ENCODE measurements around the gene LARGE1.

Gene LARGE1

GRCh38 chr22:33812360-33812977, 107.8 kb downstream of the LARGE1 start:
- TF ChIP-seq Cebpa-rat (IDR thresholded peaks at IDR 0.05), result no peak
- Histone ChIP-seq H3K4me3 (no peak overlapping the region), H3K27me3 (no peaks in the 10 kb centered on the region), H3K36me3 (peaks cover 0 to 39% (median 10%) of the 10 kb centered on the region in 11 experiments; a peak in 9 of 22 replicates), H3K9me3 (replicated peaks in 1 of 11) (peaks cover 0 to 6% (median 0%) of the 10 kb centered on the region in 11 experiments; a peak in 1 of 22 replicates), H3K4me2 (peak overlapping the region in 8 of 11 experiments; percentile 3 to 74 (median 53); a peak in 12 of 22 replicates), H4K20me1 (peaks cover 0 to 84% (median 51%) of the 10 kb centered on the region in 11 experiments; a peak in 11 of 22 replicates), H3K27ac (no peak overlapping the region), H3K4me1 (peaks cover 7 to 23% (median 14%) of the 10 kb centered on the region in 10 experiments; a peak in 15 of 20 replicates), H3K9ac (no peak overlapping the region)

GRCh38 chr22:33811686-33812085, 108.6 kb downstream of the LARGE1 start:
- H3K27ac ChIP-seq, result no peak overlapping the region
- H3K4me1 ChIP-seq, result peaks cover 7 to 30% (median 18%) of the 10 kb centered on the region in 10 experiments; a peak in 15 of 20 replicates
- TF ChIP-seq Cebpa-rat (IDR thresholded peaks at IDR 0.05), result no peak
- H4K20me1 ChIP-seq, result peaks cover 0 to 86% (median 51%) of the 10 kb centered on the region in 11 experiments; a peak in 11 of 22 replicates
- H3K27me3 ChIP-seq, result no peaks in the 10 kb centered on the region
- H3K9ac ChIP-seq, result no peak overlapping the region
- peaks cover 0 to 6% (median 0%) of the 10 kb centered on the region in 11 experiments; a peak in 1 of 22 replicates for H3K9me3 ChIP-seq (replicated peaks in 1 of 11)
- peaks cover 0 to 39% (median 10%) of the 10 kb centered on the region in 11 experiments; a peak in 10 of 22 replicates for H3K36me3 ChIP-seq
- H3K4me3 ChIP-seq, result no peak overlapping the region
- peak overlapping the region in 8 of 11 experiments; percentile 3 to 74 (median 53); a peak in 13 of 22 replicates for H3K4me2 ChIP-seq

- peak overlapping the region in 4 of 11 experiments; percentile 53 to 74 (median 54); a peak in 7 of 22 replicates for H3K4me2 ChIP-seq
- no peak overlapping the region for H3K4me3 ChIP-seq
- H3K36me3 ChIP-seq, result peaks cover 0 to 39% (median 10%) of the 10 kb centered on the region in 11 experiments; a peak in 10 of 22 replicates
- peaks cover 0 to 86% (median 51%) of the 10 kb centered on the region in 11 experiments; a peak in 11 of 22 replicates for H4K20me1 ChIP-seq
- peaks cover 8 to 35% (median 22%) of the 10 kb centered on the region in 10 experiments; a peak in 15 of 20 replicates for H3K4me1 ChIP-seq
- no peak overlapping the region for H3K9ac ChIP-seq
- H3K27ac ChIP-seq, result no peak overlapping the region
- no peak for TF ChIP-seq Cebpa-rat (IDR thresholded peaks at IDR 0.05)
- H3K9me3 ChIP-seq (replicated peaks in 1 of 11), result peaks cover 0 to 6% (median 0%) of the 10 kb centered on the region in 11 experiments; a peak in 1 of 22 replicates
- H3K27me3 ChIP-seq, result no peaks in the 10 kb centered on the region
These were observed 109.1 kb downstream of the LARGE1 start for GRCh38 chr22:33811208-33811607.

GRCh38 chr22:33807470-33807869, 112.8 kb downstream of the LARGE1 start:
- peaks cover 8 to 45% (median 23%) of the 10 kb centered on the region in 10 experiments; a peak in 15 of 20 replicates for H3K4me1 ChIP-seq
- peaks cover 3 to 28% (median 15%) of the 10 kb centered on the region in 11 experiments for H3K9me3 ChIP-seq (replicated peaks in 1 of 11)
- peaks cover 0 to 21% (median 4%) of the 10 kb centered on the region in 11 experiments; a peak in 7 of 22 replicates for H3K36me3 ChIP-seq
- H3K4me2 ChIP-seq, result peak overlapping the region in 5 of 11 experiments; percentile 3 to 37 (median 28); a peak in 4 of 22 replicates
- H3K9ac ChIP-seq, result no peak overlapping the region
- no peak for TF ChIP-seq Cebpa-rat (IDR thresholded peaks at IDR 0.05)
- no peak overlapping the region for H3K4me3 ChIP-seq
- peaks cover 0 to 68% (median 25%) of the 10 kb centered on the region in 11 experiments; a peak in 12 of 22 replicates for H4K20me1 ChIP-seq
- no peak overlapping the region for H3K27ac ChIP-seq
- H3K27me3 ChIP-seq, result no peaks in the 10 kb centered on the region

- peak overlapping the region in 4 of 11 experiments; percentile 5 to 21 (median 8); a peak in 5 of 22 replicates for H3K4me2 ChIP-seq
- TF ChIP-seq Cebpa-rat (IDR thresholded peaks at IDR 0.05), result no peak
- H4K20me1 ChIP-seq, result peaks cover 0 to 55% (median 14%) of the 10 kb centered on the region in 11 experiments; a peak in 11 of 22 replicates
- H3K27ac ChIP-seq, result no peak overlapping the region
- H3K9ac ChIP-seq, result no peak overlapping the region
- H3K27me3 ChIP-seq, result no peaks in the 10 kb centered on the region
- no peak overlapping the region for H3K4me3 ChIP-seq
- H3K36me3 ChIP-seq, result peaks cover 2 to 25% (median 10%) of the 10 kb centered on the region in 11 experiments; a peak in 9 of 22 replicates
- peaks cover 0 to 32% (median 13%) of the 10 kb centered on the region in 10 experiments; a peak in 13 of 20 replicates for H3K4me1 ChIP-seq
- peaks cover 16 to 41% (median 28%) of the 10 kb centered on the region in 11 experiments for H3K9me3 ChIP-seq (replicated peaks in 1 of 11)
These were observed 114.1 kb downstream of the LARGE1 start for GRCh38 chr22:33806191-33806590.

- no peak for TF ChIP-seq Cebpa-rat (IDR thresholded peaks at IDR 0.05)
- Histone ChIP-seq H4K20me1 (peaks cover 0 to 49% (median 8%) of the 10 kb centered on the region in 11 experiments; a peak in 10 of 22 replicates), H3K36me3 (peaks cover 5 to 30% (median 11%) of the 10 kb centered on the region in 11 experiments; a peak in 11 of 22 replicates), H3K27ac (no peak overlapping the region), H3K9ac (no peak overlapping the region), H3K27me3 (no peaks in the 10 kb centered on the region), H3K9me3 (replicated peaks in 1 of 11) (peaks cover 32 to 56% (median 43%) of the 10 kb centered on the region in 11 experiments), H3K4me1 (peaks cover 0 to 42% (median 18%) of the 10 kb centered on the region in 10 experiments; a peak in 13 of 20 replicates), H3K4me2 (peak overlapping the region in 2 of 11 experiments; percentile 28 to 36; a peak in 4 of 22 replicates), H3K4me3 (no peak overlapping the region)
These were observed 116.6 kb downstream of the LARGE1 start for GRCh38 chr22:33803371-33804282.

- Histone ChIP-seq H3K9me3 (replicated peaks in 1 of 11) (peaks cover 31 to 42% (median 36%) of the 10 kb centered on the region in 11 experiments), H3K9ac (no peak overlapping the region), H3K4me2 (peak overlapping the region in 2 of 11 experiments; percentile 32 to 48; a peak in 3 of 22 replicates), H3K27ac (no peak overlapping the region), H3K36me3 (peaks cover 3 to 26% (median 10%) of the 10 kb centered on the region in 11 experiments; a peak in 11 of 22 replicates), H3K27me3 (no peaks in the 10 kb centered on the region), H3K4me1 (peaks cover 3 to 29% (median 16%) of the 10 kb centered on the region in 10 experiments; a peak in 18 of 20 replicates), H3K4me3 (no peak overlapping the region), H4K20me1 (peaks cover 0 to 65% (median 24%) of the 10 kb centered on the region in 11 experiments; a peak in 13 of 22 replicates)
- no peak for TF ChIP-seq Cebpa-rat (IDR thresholded peaks at IDR 0.05)
These were observed 121.9 kb downstream of the LARGE1 start for GRCh38 chr22:33798401-33798800.

- Histone ChIP-seq H3K36me3 (peaks cover 0 to 23% (median 8%) of the 10 kb centered on the region in 11 experiments; a peak in 11 of 22 replicates), H3K9me3 (replicated peaks in 1 of 11) (peaks cover 24 to 37% (median 29%) of the 10 kb centered on the region in 11 experiments), H3K27me3 (no peaks in the 10 kb centered on the region), H3K27ac (no peak overlapping the region), H4K20me1 (peaks cover 0 to 78% (median 27%) of the 10 kb centered on the region in 11 experiments; a peak in 13 of 22 replicates), H3K4me1 (peaks cover 12 to 39% (median 19%) of the 10 kb centered on the region in 10 experiments; a peak in 18 of 20 replicates), H3K4me2 (no peak overlapping the region), H3K9ac (no peak overlapping the region), H3K4me3 (no peak overlapping the region)
- no peak for TF ChIP-seq Cebpa-rat (IDR thresholded peaks at IDR 0.05)
These were observed 123.8 kb downstream of the LARGE1 start for GRCh38 chr22:33796494-33796893.

All from BLaER1 treated with 17β-estradiol and CSF1 and Interleukin-3, amounts not matched to agents 10 nM and 100 nM (cell line).